HG03565 (cell line): ENCODE data around the gene TMTC2.
A peak's percentile ranks its signal among the peaks of the same experiment; 100 is the strongest.

Experiments used
- ATAC-seq: cut with Tn5 transposase; IDR thresholded peaks from one replicate; pipeline ENCODE4 v1.9.1; 2021; ENCODE audit warnings: mild to moderate bottlenecking, moderate library complexity; ENCODE audit not compliant: unreplicated experiment

The TMTC2 gene

DNA sequence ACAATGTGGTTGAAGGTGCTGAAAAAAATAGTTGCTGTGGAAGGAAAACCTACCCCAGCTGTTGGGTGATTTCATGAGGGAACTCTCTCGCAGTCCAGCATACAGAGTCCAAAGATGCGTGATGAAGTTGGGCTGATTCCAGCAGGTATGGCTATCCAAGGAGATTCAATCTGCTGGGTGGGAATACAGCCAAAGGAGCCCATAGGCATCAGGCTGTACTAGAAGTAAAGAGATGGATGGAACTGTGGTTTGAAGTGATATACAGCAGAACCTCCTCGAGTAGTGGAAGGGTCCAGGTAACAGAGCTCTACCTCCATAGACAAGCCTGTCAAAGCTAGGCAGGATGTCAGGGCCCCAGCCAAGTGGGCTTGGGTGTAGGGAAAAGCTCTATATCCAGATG, 11.5 kb upstream of the TMTC2 start:
- no peak for ATAC-seq

DNA sequence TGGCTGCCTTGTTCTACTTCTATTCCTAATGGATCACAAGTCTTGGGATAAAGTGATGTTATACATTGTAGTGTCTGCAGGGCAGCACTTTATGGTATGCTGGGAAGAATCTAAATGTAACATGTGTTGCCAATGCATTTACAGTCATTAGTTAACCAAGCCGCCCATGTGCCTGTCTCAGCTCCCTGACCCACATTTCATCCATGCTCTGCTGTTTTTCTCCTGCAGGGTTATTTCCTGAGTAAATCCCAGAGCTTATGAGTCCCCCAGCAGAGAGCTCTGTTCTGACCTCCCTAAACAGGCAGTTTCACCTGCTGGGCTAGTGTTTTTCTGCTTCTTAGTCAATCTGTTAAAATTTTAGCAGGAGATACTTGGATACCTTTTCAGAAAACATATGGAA, 4.4 kb upstream of the TMTC2 start:
- no peak for ATAC-seq

DNA sequence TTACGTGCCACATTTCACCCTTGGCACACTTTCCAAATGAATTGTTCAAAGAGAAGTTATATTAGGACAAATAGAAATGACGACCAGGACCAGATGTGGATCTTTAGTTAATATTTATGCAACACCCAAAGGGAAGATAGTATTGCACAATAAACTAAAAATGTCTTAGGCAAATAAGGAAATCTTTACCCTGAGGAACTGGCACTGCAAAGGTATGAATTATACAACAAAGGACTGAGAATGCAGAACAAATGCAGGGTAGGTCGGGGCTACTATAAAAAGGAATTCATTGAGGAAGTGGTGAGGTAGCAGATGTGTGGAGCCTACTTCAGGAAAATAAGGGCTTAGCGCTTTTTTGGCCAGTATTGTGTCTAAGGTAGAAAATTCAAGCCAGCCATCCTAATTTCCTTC, 3.9 kb upstream of the TMTC2 start:
- no peak for ATAC-seq

DNA sequence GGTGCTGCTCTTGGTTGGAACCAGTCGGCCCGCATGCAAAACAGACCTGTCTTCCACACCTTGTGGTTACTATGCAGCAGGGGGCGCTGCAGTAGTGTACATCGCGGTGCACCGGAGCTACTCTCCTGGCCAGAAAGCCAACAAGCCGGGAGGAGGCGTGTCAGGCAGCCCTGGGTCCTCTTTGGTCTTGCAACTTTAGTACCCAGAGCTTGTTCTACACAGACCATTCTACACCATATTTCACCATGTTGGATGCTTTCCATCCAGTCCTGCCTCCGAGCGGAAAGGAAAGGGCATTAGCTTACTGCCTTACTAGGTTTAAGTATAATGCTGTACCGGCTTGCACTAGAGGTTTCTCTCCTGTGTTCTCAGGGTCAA, 927 bp upstream of the TMTC2 start:
- ATAC-seq, result peak; percentile 64

DNA sequence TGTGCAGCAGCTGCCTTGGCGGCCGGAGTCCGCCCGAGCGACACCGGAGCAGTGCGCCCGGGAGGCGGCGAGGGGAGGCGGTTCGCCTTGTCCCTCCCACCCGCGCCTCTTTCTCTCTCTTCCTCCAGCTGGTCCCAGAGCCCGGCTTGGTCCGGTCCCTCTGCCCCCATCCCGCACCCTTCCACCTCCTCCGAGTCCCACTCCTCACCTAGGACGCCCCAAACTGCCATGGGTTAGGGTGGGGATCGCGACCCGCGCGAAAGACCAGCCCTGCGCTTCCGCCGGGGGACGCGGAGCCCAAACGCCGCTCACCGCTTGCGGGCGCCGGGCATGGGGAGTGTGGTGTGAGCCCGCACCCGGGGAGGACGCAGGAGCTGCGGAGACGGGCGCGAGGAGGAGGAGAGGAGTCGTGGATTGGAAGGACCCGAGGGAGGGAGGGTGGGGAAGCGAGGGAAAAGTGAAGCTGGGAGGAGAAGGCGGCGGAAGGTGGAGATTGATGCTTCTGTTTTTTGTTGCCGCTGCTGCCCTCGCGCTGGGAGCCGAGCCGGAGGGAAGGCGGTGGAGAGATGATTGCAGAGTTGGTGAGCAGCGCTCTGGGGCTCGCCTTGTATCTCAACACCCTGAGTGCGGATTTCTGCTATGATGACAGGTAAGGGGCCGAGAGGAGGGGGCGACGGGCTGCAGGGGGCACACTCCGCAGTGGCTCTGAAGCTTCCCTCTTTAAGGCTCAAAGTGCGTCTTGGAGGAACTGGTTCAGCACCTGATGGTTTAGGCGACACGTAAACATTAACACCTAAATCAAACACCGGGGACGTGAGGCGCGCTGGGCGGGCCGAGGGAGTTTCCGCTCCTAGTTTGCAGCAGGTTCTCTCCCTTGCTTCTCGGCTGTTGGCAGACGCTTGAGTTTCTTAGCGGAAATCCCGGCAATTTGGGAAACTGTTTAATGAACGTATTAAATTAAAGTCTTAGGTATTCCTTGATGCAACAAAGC, 610 bp downstream of the TMTC2 start:
- ATAC-seq, result peak; percentile 21

DNA sequence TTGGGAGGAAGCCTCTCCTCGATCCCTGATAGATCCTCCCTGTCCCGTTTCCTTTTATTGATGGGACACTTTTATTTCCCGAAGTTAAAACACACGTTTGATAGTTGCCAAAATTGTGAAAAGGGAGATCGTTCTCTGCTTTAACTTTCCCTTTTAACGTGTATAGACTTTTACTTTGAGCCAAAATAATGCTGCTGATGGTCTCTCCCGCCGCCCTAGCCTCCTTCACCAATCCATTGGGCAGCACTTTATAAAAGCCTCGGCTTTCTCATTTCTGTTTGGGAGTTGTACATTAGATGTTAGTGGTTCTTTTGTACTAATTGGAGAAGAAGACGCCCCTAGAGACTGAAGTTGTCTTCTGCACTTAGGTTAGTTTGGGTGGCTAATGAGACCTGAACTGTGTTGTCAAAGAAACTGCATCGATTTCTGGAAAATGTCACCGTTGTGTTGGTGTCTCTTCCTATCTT, 1.4 kb downstream of the TMTC2 start:
- no peak for ATAC-seq

DNA sequence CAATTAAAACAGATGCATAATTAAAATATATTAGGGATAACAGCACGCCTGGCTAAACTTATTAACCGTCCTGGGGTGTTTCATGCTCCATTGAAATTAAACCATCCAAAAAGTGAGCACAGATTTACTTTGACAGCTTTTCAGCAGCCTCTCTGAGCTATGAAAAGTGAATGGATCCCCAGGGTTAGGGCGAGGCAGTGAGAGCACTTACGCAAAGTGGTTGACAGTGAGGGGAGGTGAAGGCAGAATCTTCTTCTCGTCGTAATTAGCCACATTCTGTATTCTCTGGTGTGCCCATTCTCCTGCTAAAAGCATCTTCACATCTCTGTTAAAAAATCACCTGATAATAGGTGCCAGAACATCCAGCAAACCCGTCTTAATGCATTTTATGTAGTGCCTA, 1.9 kb downstream of the TMTC2 start:
- no peak for ATAC-seq

DNA sequence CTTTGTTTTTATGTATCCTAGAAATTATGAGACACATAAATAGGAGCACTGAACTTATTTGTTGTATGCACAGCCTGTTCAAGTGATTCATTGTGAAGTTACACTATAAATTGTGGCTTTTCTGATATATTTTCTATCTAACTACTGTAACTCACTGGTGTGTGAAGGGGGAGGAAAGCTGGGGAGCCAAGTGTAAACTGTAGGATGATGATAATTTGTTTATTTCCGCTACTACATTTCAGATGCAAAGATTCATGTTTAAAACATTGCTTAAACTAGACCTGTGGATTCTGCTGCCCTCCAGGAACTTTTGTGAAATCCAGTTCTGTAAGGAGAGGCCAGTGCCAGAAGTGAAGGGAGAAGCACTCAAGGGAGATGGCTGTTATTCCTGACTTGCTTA, 3.3 kb downstream of the TMTC2 start:
- no peak for ATAC-seq

DNA sequence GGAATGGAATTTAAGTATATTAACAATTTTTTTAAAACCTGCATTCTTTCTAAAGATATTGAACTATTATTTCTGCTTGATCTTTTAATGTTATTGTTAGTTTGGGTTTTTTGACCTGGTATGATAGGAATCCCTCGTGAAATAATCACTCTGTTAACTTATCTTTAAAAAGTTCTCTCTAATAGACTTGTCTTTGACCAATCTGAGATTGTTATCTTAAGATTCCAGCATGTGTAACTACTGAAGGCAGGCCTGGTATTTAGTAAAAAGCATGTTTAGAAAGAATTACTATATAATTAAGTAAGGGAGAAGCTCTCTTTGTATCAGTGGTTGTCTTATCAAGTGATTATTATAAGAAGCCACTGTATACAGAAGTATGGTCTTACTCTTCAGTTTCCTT, 4.8 kb downstream of the TMTC2 start:
- ATAC-seq, result no peak

DNA sequence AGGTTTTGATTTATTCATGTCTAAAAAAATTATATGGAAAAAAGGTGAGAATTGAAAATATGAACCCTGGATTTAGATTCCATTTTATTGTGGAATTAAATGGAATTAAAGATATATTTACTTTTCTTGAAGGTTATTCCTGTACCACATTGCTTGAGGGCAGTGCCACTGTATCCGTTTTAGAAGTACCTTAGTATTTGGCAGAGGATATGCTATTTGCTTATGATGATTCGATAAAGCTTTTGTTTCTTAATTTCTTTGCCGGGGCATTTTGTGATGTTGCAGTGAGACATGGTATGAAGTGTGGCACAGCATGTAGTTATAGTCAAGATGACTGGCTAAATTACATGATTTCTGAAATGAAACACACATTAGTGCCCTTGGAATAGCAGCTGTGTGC, 7.6 kb downstream of the TMTC2 start:
- ATAC-seq, result no peak

DNA sequence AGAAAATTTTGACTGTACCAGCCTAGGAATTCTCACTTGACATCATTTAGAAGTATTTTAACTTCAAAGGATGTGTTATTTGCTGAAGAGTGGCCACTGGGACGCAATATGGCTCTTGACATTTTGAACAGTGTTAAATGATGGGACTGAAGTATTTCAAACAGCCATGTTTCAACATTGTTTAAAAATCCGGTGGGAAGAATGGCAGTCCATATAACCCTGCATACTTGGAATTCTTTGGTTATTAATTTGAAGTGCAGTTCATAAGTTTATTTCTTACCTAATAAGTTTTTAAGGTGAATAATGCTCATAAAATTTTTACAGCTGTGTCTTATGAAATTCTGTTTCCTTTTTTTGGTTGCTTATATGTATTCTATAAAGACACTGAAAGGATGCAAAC, 8.3 kb downstream of the TMTC2 start:
- ATAC-seq, result no peak

DNA sequence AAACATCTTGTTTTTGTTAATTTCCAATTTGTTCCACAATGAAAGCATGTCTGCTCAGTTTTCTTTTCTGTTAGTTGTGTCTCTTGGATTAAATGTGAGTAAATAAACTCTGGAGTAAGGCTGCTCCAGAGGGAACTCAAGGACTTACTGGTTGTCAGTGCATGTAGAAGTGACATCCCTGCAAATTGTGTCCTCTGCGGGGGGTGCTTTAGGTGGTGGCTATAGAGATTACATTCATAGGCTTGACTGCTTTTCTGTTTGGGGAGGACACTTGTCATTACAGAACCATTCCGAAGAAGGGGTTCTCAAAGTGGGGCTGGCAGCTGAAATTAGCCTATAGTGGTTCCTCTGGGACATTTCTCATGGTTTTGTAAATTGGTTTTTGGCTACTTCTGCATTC, 8.8 kb downstream of the TMTC2 start:
- ATAC-seq, result no peak

DNA sequence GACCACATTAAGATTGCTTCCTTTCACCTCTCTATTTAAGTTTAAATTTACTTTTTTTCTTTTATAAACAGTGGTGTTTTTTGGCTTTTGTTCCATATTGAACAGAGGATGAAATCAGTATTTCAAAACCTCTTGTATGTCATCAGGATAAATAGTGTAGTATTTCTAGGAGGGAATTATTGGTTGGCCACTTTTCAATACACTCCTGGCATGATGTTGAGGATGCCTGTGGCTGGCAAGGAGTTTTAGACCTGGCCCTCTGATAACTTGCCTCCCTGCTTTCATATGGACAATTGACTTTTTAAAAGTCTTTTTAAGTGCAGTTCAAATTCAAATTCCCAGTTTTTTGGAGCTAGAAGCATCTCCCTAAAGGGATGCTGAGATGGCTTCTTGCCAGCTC, 9.8 kb downstream of the TMTC2 start:
- ATAC-seq, result no peak

DNA sequence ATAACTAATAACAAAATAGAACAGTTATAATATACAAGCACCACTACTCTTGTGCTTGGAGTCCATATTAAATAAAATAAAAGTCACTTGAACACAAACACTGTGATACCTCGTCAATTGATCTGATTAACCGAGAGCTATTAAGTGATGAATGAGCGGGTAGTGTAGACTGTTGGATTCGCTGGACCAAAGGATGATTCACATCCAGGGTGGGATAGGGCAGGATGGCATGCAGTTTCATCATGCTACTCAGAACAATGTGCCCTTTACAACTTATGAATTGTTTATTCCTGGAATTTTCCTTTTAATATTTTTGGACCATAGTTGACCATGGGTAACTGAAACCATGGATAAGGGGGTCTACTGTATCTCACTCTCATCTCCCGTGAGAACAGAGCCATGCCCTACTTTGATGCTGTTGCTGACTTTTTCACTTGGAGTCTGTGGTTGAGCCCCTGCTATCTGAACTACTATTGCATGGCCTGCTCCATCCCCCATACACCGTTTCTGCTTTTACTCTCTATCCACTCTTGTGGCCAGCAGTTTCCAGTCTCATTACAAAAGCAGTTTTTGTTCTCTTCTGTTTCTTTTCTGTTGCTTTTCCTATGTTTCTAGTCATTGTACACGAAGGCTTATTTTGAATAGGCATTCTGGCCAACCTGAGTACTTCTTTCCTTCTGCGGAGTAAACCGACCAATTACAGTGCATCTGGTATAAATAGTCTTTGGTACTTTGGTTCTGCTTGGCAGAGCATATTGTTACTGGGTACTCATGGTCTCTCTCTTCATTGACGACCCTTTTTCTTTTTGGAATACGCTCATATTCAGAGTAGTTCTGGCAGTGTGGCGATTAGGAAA, 12.2 kb downstream of the TMTC2 start:
- no peak for ATAC-seq

DNA sequence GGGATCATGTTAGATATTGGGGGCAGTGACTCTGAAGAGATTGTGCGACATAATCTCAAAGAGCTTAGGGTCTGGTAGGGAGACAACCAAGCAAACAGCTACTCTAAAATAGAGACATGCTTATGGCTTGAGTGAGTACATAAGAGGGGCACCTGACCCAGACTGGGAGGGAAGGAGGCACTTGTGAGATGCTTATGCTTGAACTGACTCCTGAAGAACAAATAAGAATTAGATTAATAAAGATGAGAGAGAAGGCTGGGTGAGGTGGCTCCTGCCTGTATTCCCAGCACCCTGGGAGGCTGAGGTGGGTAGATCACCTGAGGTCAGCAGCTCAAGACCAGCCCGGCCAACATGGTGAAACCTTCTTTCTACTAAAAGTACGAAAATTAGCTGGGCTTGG, 19.1 kb downstream of the TMTC2 start:
- ATAC-seq, result no peak

DNA sequence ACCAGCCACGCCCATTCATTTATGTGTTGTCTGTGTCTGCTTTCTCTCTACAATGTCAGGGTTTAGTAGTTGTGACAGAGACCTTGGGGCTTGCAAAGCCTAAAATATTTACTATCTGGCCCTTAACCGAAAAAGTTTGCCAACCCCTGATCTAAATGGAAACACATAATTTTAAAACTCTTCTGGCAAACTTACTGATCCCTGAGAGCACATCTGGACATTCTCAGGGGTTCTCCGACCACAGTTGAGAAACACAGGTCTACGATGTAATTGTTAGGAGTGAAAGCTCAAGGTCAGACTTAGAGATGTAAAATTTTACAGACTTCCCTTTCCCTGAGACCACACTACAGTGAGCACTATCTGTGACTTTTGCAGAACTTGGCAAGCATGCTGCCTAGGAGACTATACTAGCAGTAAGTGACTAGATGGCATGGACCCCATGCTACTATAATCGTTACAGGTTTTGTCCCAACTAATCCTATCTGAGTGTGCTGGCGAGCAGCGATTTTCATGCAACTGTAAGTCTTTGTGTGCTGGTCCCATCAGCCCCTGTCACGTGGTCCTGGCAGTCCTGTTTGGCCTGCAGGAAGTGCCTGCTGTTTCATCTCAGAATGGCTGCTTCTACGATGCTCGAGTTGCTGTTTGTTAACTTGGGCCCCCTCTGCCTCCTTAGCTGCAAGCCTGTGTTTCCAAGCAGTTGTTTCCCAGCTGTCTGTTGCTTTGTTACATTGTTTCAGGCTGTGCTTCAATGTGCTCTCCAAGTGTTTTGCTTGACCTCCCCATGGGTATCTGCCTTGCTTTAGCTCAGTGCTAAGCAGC, 21.6 kb downstream of the TMTC2 start:
- no peak for ATAC-seq

DNA sequence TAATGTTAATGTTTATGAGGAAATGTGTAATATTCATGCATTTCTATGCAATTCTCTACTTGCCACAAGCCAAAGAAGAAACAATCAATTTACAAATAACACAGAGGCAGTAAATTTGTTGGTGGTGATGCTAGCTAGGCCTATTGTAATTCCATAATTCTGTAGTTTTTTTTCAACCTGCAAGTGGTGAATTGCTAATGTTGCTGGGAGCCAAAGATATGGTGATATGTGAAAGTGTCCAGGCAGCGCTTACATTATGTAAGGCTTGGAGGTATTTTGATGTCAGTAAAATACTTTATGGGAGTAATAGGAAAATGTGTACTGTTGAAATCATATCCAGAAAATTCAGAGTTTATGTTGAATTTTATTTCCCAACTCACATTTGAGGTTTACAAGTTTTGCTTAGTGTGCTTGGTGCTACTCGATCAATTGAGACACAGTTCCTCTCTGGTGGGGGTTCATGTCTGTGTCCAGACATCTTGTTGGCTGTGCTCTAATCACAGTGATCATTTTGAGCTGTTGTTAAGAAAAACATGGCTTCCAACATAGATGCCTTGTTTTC, 23.2 kb downstream of the TMTC2 start:
- ATAC-seq, result no peak

DNA sequence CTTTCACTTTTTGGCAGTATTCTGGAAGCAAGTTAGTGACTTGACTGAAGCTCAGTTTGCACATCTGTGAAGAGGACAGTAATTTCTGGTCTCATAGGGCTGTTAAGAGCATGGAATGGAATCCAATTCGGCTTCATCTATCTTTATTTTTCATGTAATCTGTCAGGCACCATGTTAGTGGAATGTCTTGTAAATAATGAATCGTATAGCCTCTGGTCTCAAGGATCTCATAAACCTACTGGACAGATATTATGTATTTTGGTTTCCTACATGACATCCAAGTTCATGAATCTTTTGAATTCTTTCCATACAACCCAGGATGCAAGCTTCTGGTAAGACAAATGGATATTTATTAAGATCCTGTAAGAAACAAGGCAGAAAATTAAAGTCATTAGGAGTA, 24.0 kb downstream of the TMTC2 start:
- ATAC-seq, result no peak

DNA sequence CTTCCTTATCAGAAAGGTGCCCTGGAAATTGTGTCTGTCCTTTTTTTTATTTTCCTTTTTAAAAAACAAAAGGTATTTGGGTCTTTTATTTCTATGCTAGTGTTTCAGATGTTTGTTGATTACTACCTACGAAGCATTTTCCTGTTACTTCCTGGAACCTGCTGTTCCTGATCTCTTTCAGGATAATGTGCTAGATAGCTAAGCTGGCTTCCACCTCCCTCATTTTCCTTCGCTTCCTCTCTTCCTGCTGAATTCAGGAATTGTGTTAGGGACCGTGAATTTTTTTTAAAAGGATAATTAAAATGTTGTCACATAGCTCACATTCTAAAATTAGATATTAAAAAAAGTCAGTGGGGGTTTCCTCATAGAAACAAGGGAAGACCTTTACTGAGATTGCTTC, 27.7 kb downstream of the TMTC2 start:
- ATAC-seq, result no peak

DNA sequence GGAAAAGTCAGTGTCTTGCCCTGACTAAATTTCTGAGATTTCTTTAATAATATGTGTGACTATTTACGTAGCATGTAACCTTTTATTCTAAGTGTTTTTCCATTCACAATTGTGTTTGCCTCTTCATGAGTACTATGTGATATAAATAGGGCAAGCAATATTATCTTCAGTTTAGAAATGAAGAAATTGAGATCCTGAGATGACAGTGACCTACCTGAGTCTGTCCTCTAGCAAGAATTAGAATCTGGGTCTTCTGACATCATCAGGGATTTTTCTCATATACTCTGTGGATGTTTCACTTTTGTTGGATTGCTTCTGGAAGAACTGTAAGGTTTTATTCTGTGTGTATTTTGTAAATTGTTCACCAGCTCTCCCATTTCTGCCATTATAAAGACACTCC, 35.0 kb downstream of the TMTC2 start:
- ATAC-seq, result no peak

DNA sequence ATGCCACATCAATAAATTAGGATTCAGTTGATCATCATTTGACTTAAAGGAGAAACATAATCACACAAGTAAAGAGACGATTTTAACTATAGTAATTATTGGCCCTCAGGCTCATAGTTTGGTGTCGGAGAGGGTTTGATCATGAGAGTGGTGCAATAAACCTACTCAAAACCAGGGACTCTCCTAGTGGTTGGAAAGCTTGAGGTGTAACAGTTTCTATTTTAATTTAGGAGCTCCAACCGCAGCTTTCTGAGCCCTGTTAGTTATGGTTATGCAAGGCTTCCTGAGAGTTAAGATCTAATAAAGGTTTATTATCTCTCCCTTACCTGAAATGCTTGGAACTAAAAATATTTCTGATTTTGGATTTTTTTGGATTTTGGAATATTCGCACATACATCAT, 36.4 kb downstream of the TMTC2 start:
- ATAC-seq, result no peak
